Right cardiac atrium (tissue), 5 donors: ENCODE measurements around the gene CFAP68. TPM values are rescaled to one million over a fixed set of nuclear protein-coding genes. Genes with fewer than 3 reads are reported as not detected.

Experiments
- ATAC-seq, 2 donors: fragments of 200-7000 bp; cut with Tn5 transposase; one replicate each; pipeline versions ENCODE4 v1.8.0 to v1.9.1; 2020; ENCODE audit warnings: moderate library complexity in 2 of 2, mild to moderate bottlenecking in 1 of 2
- DNase-seq, 3 donors: peaks; one replicate each; pipeline ENCODE4 v3.0.0-alpha.2; 2020
- H3K27ac ChIP-seq: one replicate; pipeline ENCODE4 v1.5.1; 2013; ENCODE audit warnings: mild to moderate bottlenecking, low read length, control low read depth, moderate library complexity
- H3K27me3 ChIP-seq: one replicate; pipeline ENCODE4 v1.6.1; 2013; ENCODE audit not compliant: control insufficient read depth, insufficient read depth
- H3K4me1 ChIP-seq: one replicate; pipeline ENCODE4 v1.6.1; 2013; ENCODE audit warnings: low read length; ENCODE audit not compliant: control insufficient read depth, insufficient read depth
- H3K4me3 ChIP-seq: one replicate; pipeline ENCODE4 v1.5.1; 2013; ENCODE audit warnings: low read length, control low read depth
- H3K9me3 ChIP-seq: one replicate; pipeline ENCODE4 v1.6.1; 2013; ENCODE audit warnings: low read length; ENCODE audit not compliant: control insufficient read depth
- WGBS: extraction: QIAGEN DNeasy Blood & Tissue Kit; methylation state at CpG from one replicate; pipeline ENCODE4 v1.1.7; 2013; 5-methylcytosine and 5-hydroxymethylcytosine counted together
- intact Hi-C, 4 donors: fragments of 100-400 bp; cut with DNase I; formaldehyde crosslinking; loops; one replicate each; pipeline versions ENCODE4 v1.11.0 to v1.14.0; 2022 to 2023
- polyA plus RNA-seq: library from polyadenylated mRNA; stranded (reverse); fragments of 200-250 nt; gene quantifications from one replicate; pipeline ENCODE4 v1.2.3, GENCODE V29; 2013
- total RNA-seq, 4 donors: library from RNA; stranded (reverse); fragmentation: NEBNext Ultra II Directional; extraction: Animal tissue kit (Norgen Biotek cat#: 25700); gene quantifications; one replicate each; pipeline ENCODE4 v1.2.1, GENCODE V29; 2021
- donor health status: healthy with polysubstance abuse.
- donor health status: DM: no; HTN: yes; CAD: no.
- donor health status: DM: no; HTN: no; CAD: no.
- donor health status: DM: no; HTN: yes; CAD: no; lungs with severe emphysema.
- donor health status: DM: yes; HTN: yes; CAD: no.

The CFAP68 gene
- total and polyA plus RNA-seq, 5 donors = 22.8 to 51.5 (median 35.0) TPM

DNA sequence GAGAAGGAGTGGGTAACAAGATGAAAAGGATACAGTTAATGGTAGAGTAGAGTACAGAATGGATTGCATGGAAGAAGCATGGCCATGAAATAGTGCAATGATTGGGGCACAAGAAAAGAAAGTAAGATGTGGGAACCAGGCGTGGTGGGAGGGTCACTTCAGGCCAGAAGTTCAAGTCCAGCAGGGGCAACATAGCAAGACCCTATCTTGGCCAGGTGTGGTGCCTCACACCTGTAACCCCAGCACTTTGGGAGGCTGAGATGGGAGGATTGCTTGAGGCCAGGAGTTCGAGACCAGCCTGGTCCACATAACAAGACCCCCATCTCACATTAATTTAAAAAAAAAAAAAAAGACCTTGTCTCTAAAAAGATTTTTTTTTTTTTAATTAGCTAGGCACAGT lies 38.0 kb downstream of the CFAP68 start:
- intact Hi-C loops = no loop called here
- Histone ChIP-seq H3K4me3 (no peak overlapping the region), H3K9me3 (no peaks in the 10 kb centered on the region), H3K4me1 (peaks cover 4% of the 10 kb centered on the region), H3K27me3 (no peaks in the 10 kb centered on the region), H3K27ac (no peak overlapping the region)
- WGBS = 94% methylated on average over 2 of the region's 2 CpGs
- ATAC-seq (no peak), DNase-seq (no peak)

DNA sequence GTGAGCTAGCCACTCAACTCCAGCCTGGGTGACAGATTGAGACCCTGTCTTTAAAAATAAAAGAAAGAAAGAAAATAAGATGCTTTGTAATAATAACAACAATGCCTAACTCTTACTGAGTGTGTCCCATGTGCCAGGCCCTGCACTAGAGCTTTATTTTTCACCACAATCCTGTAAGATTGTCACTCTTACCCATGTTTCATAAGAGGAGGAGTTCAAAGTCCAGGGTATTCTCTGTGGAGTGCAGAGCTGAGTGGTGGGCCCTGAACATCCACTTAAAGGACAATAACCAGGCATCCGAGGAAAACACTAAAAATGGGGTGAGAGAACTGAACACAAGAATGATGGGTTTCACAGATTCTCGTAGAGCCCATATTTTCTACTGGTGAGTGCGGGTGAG lies 38.4 kb downstream of the CFAP68 start:
- H3K4me1 ChIP-seq = peaks cover 4% of the 10 kb centered on the region
- no peaks in the 10 kb centered on the region for H3K9me3 ChIP-seq
- DNase-seq (no peak), ATAC-seq (no peak)
- WGBS = 88% methylated on average over 3 of the region's 3 CpGs
- no peak overlapping the region for H3K27ac ChIP-seq
- intact Hi-C loops = no loop called here
- no peaks in the 10 kb centered on the region for H3K27me3 ChIP-seq
- no peak overlapping the region for H3K4me3 ChIP-seq

DNA sequence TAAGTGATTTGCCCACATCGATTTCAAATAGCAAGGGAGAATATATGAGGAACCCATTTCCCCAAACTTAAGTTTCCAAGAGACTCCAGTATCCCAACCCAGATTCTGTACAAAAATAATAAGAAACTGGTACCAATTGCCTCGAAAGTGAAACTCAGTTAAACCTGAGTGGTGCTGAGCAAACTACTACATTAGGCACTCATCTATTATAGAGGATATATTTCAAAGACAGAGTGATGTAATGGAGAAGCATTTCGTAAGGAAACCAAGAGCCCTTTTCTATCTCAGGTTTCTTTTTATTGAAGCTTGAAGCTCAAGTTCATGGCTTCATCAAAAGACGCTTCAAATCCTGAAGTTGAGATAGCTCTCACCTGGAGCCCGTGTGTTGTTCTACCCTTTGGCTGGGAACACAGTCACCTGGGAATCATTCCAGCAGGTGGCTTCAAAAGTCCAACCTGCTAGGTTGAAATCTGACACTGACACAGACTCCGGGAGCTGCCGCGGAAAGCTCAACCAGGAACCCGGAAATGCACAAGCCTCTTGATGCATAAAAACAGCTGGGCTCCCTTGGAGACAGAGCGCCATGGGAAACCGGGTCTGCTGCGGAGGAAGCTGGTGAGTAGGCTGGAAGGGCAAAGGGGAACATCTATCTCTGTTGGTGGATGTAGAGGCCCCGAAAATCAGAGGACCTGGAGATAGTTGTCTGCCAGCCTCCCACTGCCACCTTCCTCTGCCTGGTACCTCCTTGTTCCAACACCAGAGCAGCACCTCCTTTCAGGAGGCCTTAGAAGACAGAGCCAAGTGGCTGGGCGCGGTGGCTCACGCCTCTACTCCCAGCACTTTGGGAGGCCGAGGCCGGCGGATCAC lies 39.3 kb downstream of the CFAP68 start, which contains the start of gene C11orf52:
Gene C11orf52, plus strand, starts transcription at position 524 of the 867 bp plus-strand sequence. Its CDS starts 60 bp downstream, at position 584.
- 52% methylated on average over 19 of the region's 19 CpGs for WGBS
- peak in 1 of 3 donors; percentile 70 for DNase-seq
- peak in 1 of 2 donors; percentile 30 for ATAC-seq
- Histone ChIP-seq H3K27me3 (no peaks in the 10 kb centered on the region), H3K4me1 (peaks cover 4% of the 10 kb centered on the region), H3K4me3 (no peak within 1 kb of the TSS), H3K9me3 (no peaks in the 10 kb centered on the region), H3K27ac (peak within 1 kb of the TSS; percentile 77)
- intact Hi-C loops = no loop called here

DNA sequence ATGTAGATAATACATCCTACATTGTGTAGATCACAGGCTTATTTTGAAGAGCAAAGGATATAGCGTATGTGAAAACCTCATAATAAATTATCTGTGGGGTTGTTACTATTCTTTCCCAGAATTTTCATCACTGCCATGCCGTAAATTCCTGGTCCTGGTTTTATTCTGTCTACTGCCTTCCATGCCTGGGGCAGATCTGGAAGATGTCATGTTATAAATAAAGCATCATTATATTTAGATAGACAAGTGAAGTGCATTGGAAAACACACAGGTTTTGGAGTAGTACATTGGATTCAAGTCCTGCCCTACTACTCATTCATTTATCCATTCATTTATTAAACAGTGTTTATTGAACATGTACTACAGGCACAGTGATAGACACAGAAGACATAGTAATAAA lies 41.6 kb downstream of the CFAP68 start:
- intact Hi-C loops = loop anchor here in 1 of 4 donors (5.0 kb wide), 1 partner anchor 39 kb away; no protein-coding TSS in a partner anchor
- Histone ChIP-seq H3K4me1 (peaks cover 9% of the 10 kb centered on the region), H3K9me3 (no peaks in the 10 kb centered on the region), H3K27ac (no peak overlapping the region), H3K4me3 (no peak overlapping the region), H3K27me3 (no peaks in the 10 kb centered on the region)
- no peak for ATAC-seq
- DNase-seq = no peak
- 75% methylated on average over 2 of the region's 2 CpGs for WGBS

DNA sequence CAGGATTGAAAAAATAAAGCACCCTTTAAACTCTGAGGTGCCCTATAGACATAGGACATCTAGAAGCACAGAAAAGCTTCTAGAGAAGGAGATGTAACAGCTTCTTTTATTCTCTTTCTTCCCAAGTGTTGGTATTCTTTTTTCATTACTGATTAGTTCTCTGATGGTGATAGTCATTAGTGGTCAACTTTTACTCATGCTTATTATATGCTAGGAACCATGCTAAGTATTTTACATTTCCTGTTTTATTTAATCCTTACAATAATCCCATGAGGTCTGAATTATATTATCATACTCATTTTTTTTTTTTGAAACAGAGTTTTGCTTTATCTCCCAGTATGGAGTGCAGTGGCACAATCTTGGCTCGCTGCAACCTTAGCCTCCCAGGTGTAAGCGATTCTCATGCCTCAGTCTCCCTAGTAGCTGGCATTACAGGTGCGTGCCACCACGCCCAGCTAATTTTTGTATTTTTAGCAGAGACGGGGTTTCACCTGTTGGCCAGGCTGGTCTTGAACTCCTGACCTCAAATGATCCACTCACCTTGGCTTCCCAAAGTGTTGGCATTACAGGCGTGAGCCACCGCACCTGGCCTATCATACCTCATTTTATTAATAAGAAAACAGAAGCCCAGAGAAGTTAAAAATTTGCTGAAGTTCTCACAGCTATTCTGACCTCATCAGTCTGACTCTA lies 42.3 kb downstream of the CFAP68 start:
- no peak for ATAC-seq

DNA sequence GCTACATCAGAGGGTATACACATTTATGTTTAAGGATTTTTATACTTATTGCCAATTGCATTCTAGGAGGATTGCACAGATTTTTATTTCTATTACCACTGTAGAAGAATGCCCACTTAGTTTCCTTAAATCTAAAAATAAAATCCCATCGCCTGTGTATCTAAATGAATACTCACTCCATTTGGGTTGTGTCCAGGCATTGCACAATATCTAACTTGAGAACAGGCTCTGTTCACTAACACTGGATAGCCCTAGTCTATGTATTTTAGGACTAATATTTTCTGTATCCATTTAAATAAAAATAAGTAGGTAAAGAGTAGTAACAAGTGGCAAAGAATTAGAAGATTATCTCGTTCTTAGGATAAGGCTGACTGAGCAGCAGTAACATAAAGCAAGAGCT lies 43.5 kb downstream of the CFAP68 start:
- no peaks in the 10 kb centered on the region for H3K9me3 ChIP-seq
- intact Hi-C loops = loop anchor here in 1 of 4 donors (5.0 kb wide), 1 partner anchor 41 kb away; no protein-coding TSS in a partner anchor
- no peak for DNase-seq
- H3K27ac ChIP-seq = peak overlapping the region; percentile 99
- H3K4me1 ChIP-seq = peaks cover 14% of the 10 kb centered on the region
- WGBS = 5% methylated on average over 2 of the region's 2 CpGs
- peak overlapping the region; percentile 29 for H3K4me3 ChIP-seq
- ATAC-seq = peak; percentile 17 to 19
- no peaks in the 10 kb centered on the region for H3K27me3 ChIP-seq

More for the DNA sequence above, 42.3 kb downstream of the CFAP68 start:
- Histone ChIP-seq H3K4me3 (no peak overlapping the region), H3K27ac (no peak overlapping the region), H3K9me3 (no peaks in the 10 kb centered on the region), H3K27me3 (no peaks in the 10 kb centered on the region), H3K4me1 (peaks cover 14% of the 10 kb centered on the region)
- intact Hi-C loops = loop anchor here in 1 of 4 donors (5.0 kb wide), 1 partner anchor 39 kb away; no protein-coding TSS in a partner anchor
- no peak for DNase-seq
- 92% methylated on average over 7 of the region's 7 CpGs for WGBS

DNA sequence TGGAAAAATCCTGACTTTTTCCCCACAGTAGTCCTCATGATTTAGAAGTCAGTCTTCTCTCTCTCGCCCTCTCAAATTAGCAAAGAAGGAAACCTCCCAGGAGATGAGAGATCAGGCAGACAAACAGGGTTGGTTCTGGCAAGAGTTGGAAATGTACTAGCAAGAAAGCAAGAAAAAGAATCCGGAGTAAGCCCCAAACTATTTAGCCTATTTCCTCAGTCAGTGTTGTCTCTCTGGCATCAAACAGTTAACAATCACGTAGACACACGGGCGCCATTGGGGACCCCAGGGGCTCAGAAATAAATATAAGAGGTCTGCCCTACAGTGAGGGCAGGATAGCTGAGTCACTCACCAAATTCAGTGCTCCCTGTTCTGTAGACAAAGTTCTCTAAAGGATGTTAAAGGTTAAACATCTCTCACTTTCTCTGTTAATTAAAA lies 44.0 kb downstream of the CFAP68 start:
- peak overlapping the region; percentile 29 for H3K4me3 ChIP-seq
- DNase-seq (peak; percentile 61 to 81 (median 69)), ATAC-seq (peak; percentile 19 to 29)
- peak overlapping the region; percentile 99 for H3K27ac ChIP-seq
- no peaks in the 10 kb centered on the region for H3K9me3 ChIP-seq
- no peaks in the 10 kb centered on the region for H3K27me3 ChIP-seq
- 17% methylated on average over 5 of the region's 5 CpGs for WGBS
- intact Hi-C loops = loop anchor here in 1 of 4 donors (5.0 kb wide), 1 partner anchor 41 kb away; no protein-coding TSS in a partner anchor
- peaks cover 14% of the 10 kb centered on the region for H3K4me1 ChIP-seq

DNA sequence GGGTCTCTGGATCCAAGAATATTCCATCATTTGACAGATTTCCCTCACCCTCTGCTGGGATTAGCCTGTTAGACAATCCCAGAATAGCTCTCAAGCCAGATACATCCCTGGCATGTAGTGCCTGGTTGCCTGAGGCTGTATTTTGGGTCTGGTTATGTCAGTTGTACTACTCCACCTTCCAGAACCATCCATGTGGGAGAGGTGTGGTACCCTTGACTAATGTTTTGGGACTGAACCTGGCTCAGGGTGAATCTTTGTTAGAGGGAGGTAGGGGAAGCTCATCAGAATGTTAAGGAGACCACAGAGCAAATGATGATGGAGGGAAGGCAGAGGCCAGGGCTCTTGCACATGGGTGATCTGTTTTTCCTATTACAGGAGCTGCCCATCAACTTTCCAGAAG lies 44.6 kb downstream of the CFAP68 start:
- DNase-seq (no peak), ATAC-seq (no peak)
- H3K27me3 ChIP-seq = no peaks in the 10 kb centered on the region
- peak overlapping the region; percentile 99 for H3K27ac ChIP-seq
- intact Hi-C loops = loop anchor here in 1 of 4 donors (5.0 kb wide), 1 partner anchor 42 kb away; no protein-coding TSS in a partner anchor
- peaks cover 11% of the 10 kb centered on the region for H3K4me1 ChIP-seq
- H3K9me3 ChIP-seq = no peaks in the 10 kb centered on the region
- H3K4me3 ChIP-seq = no peak overlapping the region

DNA sequence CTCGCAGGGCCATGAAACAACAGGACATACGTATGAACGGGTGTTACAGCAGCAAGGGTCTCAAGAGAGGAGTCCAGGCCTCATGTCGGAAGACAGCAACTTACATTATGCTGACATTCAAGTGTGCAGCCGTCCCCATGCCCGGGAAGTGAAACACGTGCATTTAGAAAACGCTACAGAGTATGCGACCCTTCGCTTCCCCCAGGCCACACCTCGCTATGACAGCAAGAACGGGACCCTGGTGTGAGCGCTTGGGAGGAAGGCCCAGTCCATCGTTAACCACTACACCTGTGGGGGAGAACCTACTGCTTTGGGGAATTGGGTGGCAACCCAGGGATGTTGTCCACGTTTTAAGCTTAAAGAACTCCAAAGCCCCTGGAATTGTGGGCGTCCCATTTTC lies 46.6 kb downstream of the CFAP68 start:
- intact Hi-C loops = no loop called here
- Histone ChIP-seq H3K27ac (no peak overlapping the region), H3K4me1 (peaks cover 10% of the 10 kb centered on the region), H3K4me3 (no peak overlapping the region), H3K27me3 (no peaks in the 10 kb centered on the region), H3K9me3 (no peaks in the 10 kb centered on the region)
- ATAC-seq (no peak), DNase-seq (no peak)
- WGBS = 92% methylated on average over 16 of the region's 16 CpGs

DNA sequence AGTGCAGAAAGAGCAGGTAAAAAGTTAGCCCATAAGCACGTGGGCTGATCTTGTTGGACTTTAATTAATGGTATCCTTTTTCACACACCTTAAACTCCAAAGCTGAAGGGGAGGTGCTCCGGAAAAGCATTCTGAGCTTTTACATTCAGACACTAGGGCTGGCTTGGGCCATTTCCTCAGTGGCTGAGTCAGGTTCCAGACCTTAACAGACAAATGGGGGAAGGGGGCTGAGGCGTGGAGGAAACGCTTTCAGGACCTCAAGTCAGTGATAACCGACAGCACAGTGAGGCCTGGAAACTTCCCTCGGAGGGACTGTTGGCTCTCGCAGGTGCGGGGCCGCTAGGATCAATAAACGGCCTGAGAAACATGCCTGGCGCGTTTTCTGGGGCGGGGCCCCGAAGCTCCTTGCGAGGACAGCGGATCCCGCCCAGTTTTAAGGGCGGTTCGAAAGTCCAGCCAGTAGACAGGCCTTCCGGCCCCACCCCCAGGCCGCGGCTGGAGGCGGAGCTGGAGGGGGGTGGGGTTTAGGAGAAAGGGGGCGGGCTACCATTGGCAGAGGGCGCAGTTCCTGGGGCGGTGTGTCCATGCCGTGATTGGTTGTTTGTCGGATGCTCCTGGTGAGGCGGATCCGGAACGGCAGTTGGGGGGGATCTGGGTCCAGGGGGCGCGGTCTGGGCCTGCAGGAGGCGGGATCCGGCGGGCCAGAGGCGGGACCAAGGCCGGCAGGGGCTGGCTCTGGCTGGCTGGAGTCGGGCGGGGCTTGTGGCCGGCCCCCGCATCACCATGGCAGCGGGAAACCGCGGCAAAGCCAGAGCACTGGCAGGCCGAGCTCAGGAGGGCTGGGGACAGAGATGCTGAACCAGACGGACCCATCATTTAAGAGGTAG lies 47.4 kb downstream of the CFAP68 start:
- ATAC-seq (peak; percentile 97), DNase-seq (peak; percentile 97 to 99 (median 99))
- Histone ChIP-seq H3K27ac (peak overlapping the region; percentile 97), H3K27me3 (no peaks in the 10 kb centered on the region), H3K4me3 (peak overlapping the region; percentile 36), H3K4me1 (peaks cover 10% of the 10 kb centered on the region), H3K9me3 (no peaks in the 10 kb centered on the region)
- intact Hi-C loops = no loop called here
- WGBS = under 1% methylated on average over 47 of the region's 47 CpGs
